Suprapubic skin (tissue), 4 donors: ENCODE measurements around the gene PIGQ. TPM values are rescaled to one million over a fixed set of nuclear protein-coding genes. Genes with fewer than 3 reads are reported as not detected.

Experiments
- DNase-seq, 2 donors: peaks; one replicate each; pipeline ENCODE4 v3.0.0-alpha.2; 2019; ENCODE audit warnings: low spot score in 2 of 2
- H3K27ac ChIP-seq: fragments of 200-600 bp; sonication (generic); one replicate; pipeline ENCODE4 v1.5.1; 2019
- H3K27me3 ChIP-seq: fragments of 200-600 bp; sonication (generic); one replicate; pipeline ENCODE4 v1.5.1; 2019
- H3K36me3 ChIP-seq: fragments of 200-600 bp; sonication (generic); one replicate; pipeline ENCODE4 v1.5.1; 2019
- H3K4me1 ChIP-seq: fragments of 200-600 bp; sonication (generic); one replicate; pipeline ENCODE4 v1.5.1; 2019
- H3K4me3 ChIP-seq: fragments of 200-600 bp; sonication (generic); one replicate; pipeline ENCODE4 v1.5.1; 2019; ENCODE audit warnings: mild to moderate bottlenecking
- H3K9me3 ChIP-seq: fragments of 200-600 bp; sonication (generic); one replicate; pipeline ENCODE4 v1.5.1; 2019
- EP300 ChIP-seq: sonication (generic); formaldehyde crosslinking; IDR thresholded peaks from one replicate; pipeline ENCODE4 v1.6.1; 2017; ENCODE audit warnings: antibody characterized with exemption
- POLR2A ChIP-seq, 2 donors: fragments of 450-650 bp; IDR thresholded peaks; one replicate each; pipeline ENCODE4 v1.6.1; 2017; ENCODE audit warnings: antibody characterized with exemption in 2 of 2, mild to moderate bottlenecking in 2 of 2, moderate library complexity in 2 of 2
- POLR2AphosphoS5 ChIP-seq, 3 donors: sonication (generic); formaldehyde crosslinking; IDR thresholded peaks; one replicate each; pipeline ENCODE4 v1.6.1; 2017; ENCODE audit warnings: antibody characterized with exemption in 3 of 3
- WGBS: methylation state at CpG from one replicate; pipeline ENCODE4 v1.1.5; 2018; 5-methylcytosine and 5-hydroxymethylcytosine counted together
- total RNA-seq, 4 donors: library from RNA; depleted of rRNA; stranded (reverse); fragments of >200 nt; gene quantifications; one replicate each; pipeline ENCODE4 v1.1.0, GENCODE V29; 2016
- TF ChIP-seq, protein P1 (sequence below), 2 donors: fragments of 200-600 bp in 1 of 2; fragments of 450-650 bp in 1 of 2; sonication (generic) in 1 of 2; IDR thresholded peaks; one replicate each; pipeline ENCODE4 v1.5.1; 2016 to 2019; ENCODE audit warnings: antibody characterized with exemption in 2 of 2, mild to moderate bottlenecking in 1 of 2, moderate library complexity in 1 of 2

Gene PIGQ
- total RNA-seq, 4 donors from 2014 or later: 36.9 to 54.6 (median 44.1) TPM

- no peaks in the 10 kb centered on the region for H3K27me3 ChIP-seq
- no peaks in the 10 kb centered on the region for H3K9me3 ChIP-seq
- peaks cover 65% of the 10 kb centered on the region for H3K4me1 ChIP-seq
- H3K36me3 ChIP-seq: no peaks in the 10 kb centered on the region
- TF ChIP-seq EP300: no peak
- DNase-seq: no peak
- no peak overlapping the region for H3K4me3 ChIP-seq
- WGBS: 92% methylated on average over 9 of the region's 23 CpGs
- H3K27ac ChIP-seq: no peak overlapping the region
Observed at GRCh38 chr16:530111-530817, 39.5 kb upstream of the PIGQ start.

GRCh38 chr16:531494-532125, 38.2 kb upstream of the PIGQ start:
- H3K27ac ChIP-seq: no peak overlapping the region
- H3K36me3 ChIP-seq: peaks cover 1% of the 10 kb centered on the region
- no peak overlapping the region for H3K4me3 ChIP-seq
- no peaks in the 10 kb centered on the region for H3K9me3 ChIP-seq
- no peak for DNase-seq
- TF ChIP-seq, protein P1, sequence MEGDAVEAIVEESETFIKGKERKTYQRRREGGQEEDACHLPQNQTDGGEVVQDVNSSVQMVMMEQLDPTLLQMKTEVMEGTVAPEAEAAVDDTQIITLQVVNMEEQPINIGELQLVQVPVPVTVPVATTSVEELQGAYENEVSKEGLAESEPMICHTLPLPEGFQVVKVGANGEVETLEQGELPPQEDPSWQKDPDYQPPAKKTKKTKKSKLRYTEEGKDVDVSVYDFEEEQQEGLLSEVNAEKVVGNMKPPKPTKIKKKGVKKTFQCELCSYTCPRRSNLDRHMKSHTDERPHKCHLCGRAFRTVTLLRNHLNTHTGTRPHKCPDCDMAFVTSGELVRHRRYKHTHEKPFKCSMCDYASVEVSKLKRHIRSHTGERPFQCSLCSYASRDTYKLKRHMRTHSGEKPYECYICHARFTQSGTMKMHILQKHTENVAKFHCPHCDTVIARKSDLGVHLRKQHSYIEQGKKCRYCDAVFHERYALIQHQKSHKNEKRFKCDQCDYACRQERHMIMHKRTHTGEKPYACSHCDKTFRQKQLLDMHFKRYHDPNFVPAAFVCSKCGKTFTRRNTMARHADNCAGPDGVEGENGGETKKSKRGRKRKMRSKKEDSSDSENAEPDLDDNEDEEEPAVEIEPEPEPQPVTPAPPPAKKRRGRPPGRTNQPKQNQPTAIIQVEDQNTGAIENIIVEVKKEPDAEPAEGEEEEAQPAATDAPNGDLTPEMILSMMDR (IDR thresholded peaks at IDR 0.05): no peak
- TF ChIP-seq POLR2AphosphoS5 (IDR thresholded peaks at IDR 0.05): no peak
- no peak for TF ChIP-seq EP300
- no peak for TF ChIP-seq POLR2A (IDR thresholded peaks at IDR 0.05)
- peaks cover 58% of the 10 kb centered on the region for H3K4me1 ChIP-seq
- WGBS: 89% methylated on average over 11 of the region's 16 CpGs
- H3K27me3 ChIP-seq: no peaks in the 10 kb centered on the region

- WGBS: 87% methylated on average over 4 of the region's 30 CpGs
Observed at GRCh38 chr16:533391-534123, 36.2 kb upstream of the PIGQ start.

DNA sequence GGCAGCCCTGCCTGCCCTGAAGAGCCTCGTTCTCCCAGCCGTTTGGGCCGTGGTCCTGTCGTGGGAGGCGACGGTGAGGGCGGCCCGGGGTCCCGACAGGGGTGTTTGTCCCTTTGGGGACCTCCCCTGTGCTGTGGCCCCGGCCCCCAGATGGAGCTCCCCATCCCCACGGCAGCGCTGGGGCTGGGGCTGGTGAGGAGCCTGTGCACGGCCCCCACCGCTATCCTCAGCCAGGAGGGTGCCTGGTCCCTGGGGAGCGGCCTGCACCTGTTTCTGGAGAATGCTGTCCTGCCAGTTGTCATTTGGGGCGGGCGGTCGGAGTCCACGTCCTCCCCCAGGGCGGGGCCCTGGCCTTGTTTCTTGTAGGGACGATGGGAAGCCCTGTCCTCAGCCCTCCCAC, 35.6 kb upstream of the PIGQ start:
- no peak overlapping the region for H3K27ac ChIP-seq
- peaks cover 44% of the 10 kb centered on the region for H3K4me1 ChIP-seq
- H3K36me3 ChIP-seq: peaks cover 17% of the 10 kb centered on the region
- no CpG with 5 or more reads among the region's 21 CpGs for WGBS
- H3K4me3 ChIP-seq: no peak overlapping the region
- no peaks in the 10 kb centered on the region for H3K9me3 ChIP-seq
- no peak for DNase-seq
- no peak for TF ChIP-seq POLR2A (IDR thresholded peaks at IDR 0.05)
- TF ChIP-seq, protein P1 (IDR thresholded peaks at IDR 0.05): no peak
- no peak for TF ChIP-seq EP300
- H3K27me3 ChIP-seq: no peaks in the 10 kb centered on the region

More at GRCh38 chr16:533391-534123, 36.2 kb upstream of the PIGQ start:
- Histone ChIP-seq H3K27me3 (no peaks in the 10 kb centered on the region), H3K36me3 (peaks cover 16% of the 10 kb centered on the region), H3K9me3 (no peaks in the 10 kb centered on the region), H3K4me3 (no peak overlapping the region), H3K27ac (no peak overlapping the region), H3K4me1 (peaks cover 50% of the 10 kb centered on the region)
- TF ChIP-seq, protein P1 (IDR thresholded peaks at IDR 0.05): no peak
- TF ChIP-seq POLR2A (IDR thresholded peaks at IDR 0.05) (no peak), EP300 (no peak), POLR2AphosphoS5 (IDR thresholded peaks at IDR 0.05) (no peak)
- DNase-seq: no peak

- H3K4me3 ChIP-seq: no peak overlapping the region
- DNase-seq: no peak
- H3K27me3 ChIP-seq: no peaks in the 10 kb centered on the region
- 82% methylated on average over 21 of the region's 27 CpGs for WGBS
- H3K4me1 ChIP-seq: peaks cover 36% of the 10 kb centered on the region
- H3K36me3 ChIP-seq: peaks cover 22% of the 10 kb centered on the region
- H3K9me3 ChIP-seq: no peaks in the 10 kb centered on the region
- TF ChIP-seq POLR2A (IDR thresholded peaks at IDR 0.05): no peak
- no peak for TF ChIP-seq EP300
- no peak for TF ChIP-seq POLR2AphosphoS5 (IDR thresholded peaks at IDR 0.05)
- TF ChIP-seq, protein P1 (IDR thresholded peaks at IDR 0.05): no peak
- H3K27ac ChIP-seq: peak overlapping the region; percentile 29
Observed at GRCh38 chr16:534856-535445, 34.8 kb upstream of the PIGQ start.
